GM23338 (cell line): ENCODE data around the gene SMG7.

Experiments
- CREB1 ChIP-seq: fragments of 250-450 bp; sonication (Bioruptor Pico); IDR thresholded peaks from 2 replicates; pipeline ENCODE4 v1.5.0; 2020; ENCODE audit warnings: low read depth, mild to moderate bottlenecking, moderate library complexity
- EZH2 ChIP-seq: fragments of 200-600 bp; sonication (generic); IDR thresholded peaks from one replicate; pipeline ENCODE4 v1.8.0; 2017; ENCODE audit warnings: antibody characterized with exemption, mild to moderate bottlenecking, low read depth; ENCODE audit not compliant: unreplicated experiment
- EZH2phosphoT487 ChIP-seq: fragments of 200-600 bp; sonication (generic); IDR thresholded peaks from one replicate; pipeline ENCODE4 v1.8.1; 2018; ENCODE audit warnings: antibody characterized with exemption; ENCODE audit not compliant: unreplicated experiment
- JUNB ChIP-seq: IDR thresholded peaks from one replicate; pipeline ENCODE4 v1.6.1; 2016; ENCODE audit warnings: antibody characterized with exemption; ENCODE audit not compliant: unreplicated experiment
- POLR2AphosphoS5 ChIP-seq: IDR thresholded peaks from 2 replicates; pipeline ENCODE4 v1.6.1; 2016; ENCODE audit warnings: antibody characterized with exemption, low read depth
- STAT1 ChIP-seq: IDR thresholded peaks from one replicate; pipeline ENCODE4 v1.6.1; 2016; ENCODE audit warnings: antibody characterized with exemption; ENCODE audit not compliant: unreplicated experiment
- ZNF331 ChIP-seq: fragments of 250-450 bp; sonication (Bioruptor Pico); IDR thresholded peaks from 2 replicates; pipeline ENCODE4 v1.5.0; 2020; ENCODE audit warnings: low read depth, mild to moderate bottlenecking, moderate library complexity
- TF ChIP-seq, protein P1 (sequence below), 2 experiments: fragments of 200-600 bp in 1 of 2; sonication (generic) in 1 of 2; conservative IDR thresholded peaks; 2 replicates each; pipeline versions ENCODE4 v1.5.1 to v1.6.1; 2016 to 2017; ENCODE audit warnings: antibody characterized with exemption in 2 of 2, low read depth in 2 of 2, mild to moderate bottlenecking in 2 of 2, moderate library complexity in 1 of 2
- TF ChIP-seq, protein P2 (sequence below): IDR thresholded peaks from one replicate; pipeline ENCODE4 v1.6.1; 2018; ENCODE audit warnings: antibody characterized with exemption; ENCODE audit not compliant: unreplicated experiment
- TF ChIP-seq, protein P3 (sequence below): IDR thresholded peaks from 2 replicates; pipeline ENCODE4 v1.6.1; 2016; ENCODE audit warnings: antibody characterized with exemption

DNA sequence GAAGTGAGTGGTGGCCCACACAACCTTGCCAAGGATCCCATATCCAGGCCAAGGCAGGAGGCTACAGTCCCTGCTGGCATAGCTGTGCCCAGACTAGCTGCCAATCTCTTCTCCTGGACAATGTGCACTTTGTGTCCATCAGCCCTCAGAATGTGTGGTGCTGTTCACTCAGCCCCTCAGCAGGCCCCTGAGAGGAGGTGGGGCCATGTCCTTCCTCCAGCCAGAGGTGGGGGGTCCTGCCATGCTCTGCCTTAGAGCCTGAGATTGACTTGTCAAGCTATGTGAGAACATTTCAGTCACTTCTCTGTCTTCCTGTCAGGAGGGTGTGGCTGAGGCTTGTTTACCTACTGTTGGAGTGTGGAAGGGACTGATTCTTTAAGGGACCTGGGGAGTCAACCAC lies 116.5 kb downstream of the SMG7 start:
- TF ChIP-seq, protein P1, sequence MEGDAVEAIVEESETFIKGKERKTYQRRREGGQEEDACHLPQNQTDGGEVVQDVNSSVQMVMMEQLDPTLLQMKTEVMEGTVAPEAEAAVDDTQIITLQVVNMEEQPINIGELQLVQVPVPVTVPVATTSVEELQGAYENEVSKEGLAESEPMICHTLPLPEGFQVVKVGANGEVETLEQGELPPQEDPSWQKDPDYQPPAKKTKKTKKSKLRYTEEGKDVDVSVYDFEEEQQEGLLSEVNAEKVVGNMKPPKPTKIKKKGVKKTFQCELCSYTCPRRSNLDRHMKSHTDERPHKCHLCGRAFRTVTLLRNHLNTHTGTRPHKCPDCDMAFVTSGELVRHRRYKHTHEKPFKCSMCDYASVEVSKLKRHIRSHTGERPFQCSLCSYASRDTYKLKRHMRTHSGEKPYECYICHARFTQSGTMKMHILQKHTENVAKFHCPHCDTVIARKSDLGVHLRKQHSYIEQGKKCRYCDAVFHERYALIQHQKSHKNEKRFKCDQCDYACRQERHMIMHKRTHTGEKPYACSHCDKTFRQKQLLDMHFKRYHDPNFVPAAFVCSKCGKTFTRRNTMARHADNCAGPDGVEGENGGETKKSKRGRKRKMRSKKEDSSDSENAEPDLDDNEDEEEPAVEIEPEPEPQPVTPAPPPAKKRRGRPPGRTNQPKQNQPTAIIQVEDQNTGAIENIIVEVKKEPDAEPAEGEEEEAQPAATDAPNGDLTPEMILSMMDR (conservative IDR thresholded peaks at IDR 0.05; ENCODE audit: low read depth in 2 of 2): no peak
- no peak for TF ChIP-seq POLR2AphosphoS5
- no peak for TF ChIP-seq EZH2
- TF ChIP-seq, protein P2, sequence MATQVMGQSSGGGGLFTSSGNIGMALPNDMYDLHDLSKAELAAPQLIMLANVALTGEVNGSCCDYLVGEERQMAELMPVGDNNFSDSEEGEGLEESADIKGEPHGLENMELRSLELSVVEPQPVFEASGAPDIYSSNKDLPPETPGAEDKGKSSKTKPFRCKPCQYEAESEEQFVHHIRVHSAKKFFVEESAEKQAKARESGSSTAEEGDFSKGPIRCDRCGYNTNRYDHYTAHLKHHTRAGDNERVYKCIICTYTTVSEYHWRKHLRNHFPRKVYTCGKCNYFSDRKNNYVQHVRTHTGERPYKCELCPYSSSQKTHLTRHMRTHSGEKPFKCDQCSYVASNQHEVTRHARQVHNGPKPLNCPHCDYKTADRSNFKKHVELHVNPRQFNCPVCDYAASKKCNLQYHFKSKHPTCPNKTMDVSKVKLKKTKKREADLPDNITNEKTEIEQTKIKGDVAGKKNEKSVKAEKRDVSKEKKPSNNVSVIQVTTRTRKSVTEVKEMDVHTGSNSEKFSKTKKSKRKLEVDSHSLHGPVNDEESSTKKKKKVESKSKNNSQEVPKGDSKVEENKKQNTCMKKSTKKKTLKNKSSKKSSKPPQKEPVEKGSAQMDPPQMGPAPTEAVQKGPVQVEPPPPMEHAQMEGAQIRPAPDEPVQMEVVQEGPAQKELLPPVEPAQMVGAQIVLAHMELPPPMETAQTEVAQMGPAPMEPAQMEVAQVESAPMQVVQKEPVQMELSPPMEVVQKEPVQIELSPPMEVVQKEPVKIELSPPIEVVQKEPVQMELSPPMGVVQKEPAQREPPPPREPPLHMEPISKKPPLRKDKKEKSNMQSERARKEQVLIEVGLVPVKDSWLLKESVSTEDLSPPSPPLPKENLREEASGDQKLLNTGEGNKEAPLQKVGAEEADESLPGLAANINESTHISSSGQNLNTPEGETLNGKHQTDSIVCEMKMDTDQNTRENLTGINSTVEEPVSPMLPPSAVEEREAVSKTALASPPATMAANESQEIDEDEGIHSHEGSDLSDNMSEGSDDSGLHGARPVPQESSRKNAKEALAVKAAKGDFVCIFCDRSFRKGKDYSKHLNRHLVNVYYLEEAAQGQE: no peak
- TF ChIP-seq EZH2phosphoT487: no peak
- no peak for TF ChIP-seq STAT1
- TF ChIP-seq ZNF331 (CRISPR knock-in tag): no peak
- no peak for TF ChIP-seq JUNB
- TF ChIP-seq CREB1: no peak
- TF ChIP-seq, protein P3, sequence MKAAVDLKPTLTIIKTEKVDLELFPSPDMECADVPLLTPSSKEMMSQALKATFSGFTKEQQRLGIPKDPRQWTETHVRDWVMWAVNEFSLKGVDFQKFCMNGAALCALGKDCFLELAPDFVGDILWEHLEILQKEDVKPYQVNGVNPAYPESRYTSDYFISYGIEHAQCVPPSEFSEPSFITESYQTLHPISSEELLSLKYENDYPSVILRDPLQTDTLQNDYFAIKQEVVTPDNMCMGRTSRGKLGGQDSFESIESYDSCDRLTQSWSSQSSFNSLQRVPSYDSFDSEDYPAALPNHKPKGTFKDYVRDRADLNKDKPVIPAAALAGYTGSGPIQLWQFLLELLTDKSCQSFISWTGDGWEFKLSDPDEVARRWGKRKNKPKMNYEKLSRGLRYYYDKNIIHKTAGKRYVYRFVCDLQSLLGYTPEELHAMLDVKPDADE: no peak
